ENCODE measurements around the gene OTUD1. TPM values are rescaled to one million over a fixed set of nuclear protein-coding genes. Genes with fewer than 3 reads are reported as not detected.

OTUD1 gene
- total RNA-seq, 2 experiments from 2014 or later = 4.5 to 6.8 TPM

- H3K4me2 ChIP-seq (ENCODE audit: low read length) = no peak overlapping the region
- H3K4me3 ChIP-seq (ENCODE audit: low read depth, low read length, poor library complexity, severe bottlenecking) = no peak overlapping the region
- no peaks in the 10 kb centered on the region for H3K4me1 ChIP-seq (ENCODE audit: insufficient read depth, low read length, poor library complexity, severe bottlenecking)
- no peaks in the 10 kb centered on the region for H3K9me2 ChIP-seq (ENCODE audit: insufficient read depth, low read length)
- TF ChIP-seq CTCF (conservative IDR thresholded peaks at IDR 0.05; ENCODE audit: low read length) (no peak), EZH2phosphoT487 (IDR thresholded peaks at IDR 0.05; ENCODE audit: borderline replicate concordance, low read depth, low read length) (no peak)
- H3K36me3 ChIP-seq (ENCODE audit: insufficient read depth, low read length) = no peaks in the 10 kb centered on the region
- H4K20me1 ChIP-seq (ENCODE audit: insufficient read depth, low read length) = no peaks in the 10 kb centered on the region
- POLR2A ChIA-PET = no interaction called here
- H2AFZ ChIP-seq (ENCODE audit: low read length) = no peak overlapping the region
- no peak overlapping the region for H3K27ac ChIP-seq (ENCODE audit: low read depth, low read length, poor library complexity, severe bottlenecking)
- no peaks in the 10 kb centered on the region for H3K79me2 ChIP-seq (ENCODE audit: insufficient read depth, low read depth, low read length)
- intact Hi-C loops (cut with micrococcal nuclease; ENCODE audit: unreplicated experiment) = no loop called here
- no peak for DNase-seq (ENCODE audit: low spot score)
- no peaks in the 10 kb centered on the region for H3K9me3 ChIP-seq (ENCODE audit: low read length)
- CTCF ChIA-PET (ENCODE audit: unreplicated experiment) = no interaction called here
- BruUV-seq (replicated peaks) = no TSS peak
These were observed 41.1 kb downstream of the OTUD1 start for GRCh38 chr10:23479798-23480473.

GRCh38 chr10:23481363-23481961 lies 42.6 kb downstream of the OTUD1 start:
- H3K36me3 ChIP-seq (ENCODE audit: insufficient read depth, low read length) = no peaks in the 10 kb centered on the region
- intact Hi-C loops (cut with micrococcal nuclease; ENCODE audit: unreplicated experiment) = no loop called here
- ChIA-PET POLR2A (interaction anchor here (0.7 kb wide), 1 partner anchor 33 kb away, joined by 3 read pairs; no protein-coding TSS in a partner anchor), CTCF (ENCODE audit: unreplicated experiment) (no interaction called here)
- no peaks in the 10 kb centered on the region for H3K79me2 ChIP-seq (ENCODE audit: insufficient read depth, low read depth, low read length)
- no peak for TF ChIP-seq EZH2phosphoT487 (IDR thresholded peaks at IDR 0.05; ENCODE audit: borderline replicate concordance, low read depth, low read length)
- TF ChIP-seq CTCF (conservative IDR thresholded peaks at IDR 0.05; ENCODE audit: low read length) = no peak
- no peaks in the 10 kb centered on the region for H4K20me1 ChIP-seq (ENCODE audit: insufficient read depth, low read length)
- H3K4me3 ChIP-seq (ENCODE audit: low read depth, low read length, poor library complexity, severe bottlenecking) = no peak overlapping the region
- no peaks in the 10 kb centered on the region for H3K9me2 ChIP-seq (ENCODE audit: insufficient read depth, low read length)
- H3K4me2 ChIP-seq (ENCODE audit: low read length) = no peak overlapping the region
- H3K27ac ChIP-seq (ENCODE audit: low read depth, low read length, poor library complexity, severe bottlenecking) = no peak overlapping the region
- no peaks in the 10 kb centered on the region for H3K4me1 ChIP-seq (ENCODE audit: insufficient read depth, low read length, poor library complexity, severe bottlenecking)
- DNase-seq (ENCODE audit: low spot score) = no peak
- no TSS peak for BruUV-seq (replicated peaks)
- no peaks in the 10 kb centered on the region for H3K9me3 ChIP-seq (ENCODE audit: low read length)
- no peak overlapping the region for H2AFZ ChIP-seq (ENCODE audit: low read length)

- Histone ChIP-seq H3K36me3 (ENCODE audit: insufficient read depth, low read length) (no peaks in the 10 kb centered on the region), H3K4me3 (ENCODE audit: low read depth, low read length, poor library complexity, severe bottlenecking) (no peak overlapping the region), H3K79me2 (ENCODE audit: insufficient read depth, low read depth, low read length) (no peaks in the 10 kb centered on the region), H2AFZ (ENCODE audit: low read length) (no peak overlapping the region), H3K4me2 (ENCODE audit: low read length) (no peak overlapping the region), H3K4me1 (ENCODE audit: insufficient read depth, low read length, poor library complexity, severe bottlenecking) (no peaks in the 10 kb centered on the region), H4K20me1 (ENCODE audit: insufficient read depth, low read length) (no peaks in the 10 kb centered on the region), H3K9me3 (ENCODE audit: low read length) (no peaks in the 10 kb centered on the region), H3K27ac (ENCODE audit: low read depth, low read length, poor library complexity, severe bottlenecking) (no peak overlapping the region), H3K9me2 (ENCODE audit: insufficient read depth, low read length) (no peaks in the 10 kb centered on the region)
- CTCF ChIA-PET (ENCODE audit: unreplicated experiment) = no interaction called here
- POLR2A ChIA-PET = interaction anchor here (0.6 to 0.7 kb wide), 2 partner anchors 11 to 1177 kb away, joined by 3 read pairs; no protein-coding TSS in a partner anchor
- TF ChIP-seq EZH2phosphoT487 (IDR thresholded peaks at IDR 0.05; ENCODE audit: borderline replicate concordance, low read depth, low read length) = no peak
- TF ChIP-seq CTCF (conservative IDR thresholded peaks at IDR 0.05; ENCODE audit: low read length) = no peak
- DNase-seq (ENCODE audit: low spot score) = no peak
- no TSS peak for BruUV-seq (replicated peaks)
- intact Hi-C loops (cut with micrococcal nuclease; ENCODE audit: unreplicated experiment) = no loop called here
These were observed 51.2 kb downstream of the OTUD1 start for GRCh38 chr10:23490115-23490514.
